Measurements from ENCODE around the gene SYCP2.
"Not testable (repeated sequence)": the region's sequence is repeated elsewhere in the genome, so short reads cannot be mapped to it uniquely, and the experiment has no call there.

SYCP2 gene

DNA sequence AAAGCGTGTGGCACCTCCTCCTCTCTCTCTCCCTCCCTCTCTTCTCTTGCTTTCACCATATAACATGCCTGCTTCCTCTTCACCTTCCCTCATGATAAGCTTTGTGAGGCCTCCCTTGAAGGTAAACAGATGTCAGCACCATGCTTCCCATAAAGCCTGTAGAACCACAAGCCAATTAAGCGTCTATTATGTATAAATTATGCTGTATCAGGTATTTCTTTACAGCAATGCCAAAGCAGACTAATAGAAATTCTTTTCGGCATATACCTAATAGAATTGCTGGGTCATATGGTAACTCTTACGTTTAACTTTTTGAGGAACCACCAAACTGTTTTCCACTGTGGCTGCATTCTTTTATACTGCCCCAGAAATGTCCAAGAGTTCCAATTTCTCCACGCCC is 75.0 kb downstream of the SYCP2 start:
- TF ChIP-seq ELF4 (IDR thresholded peaks at IDR 0.05), result no peak
- TF ChIP-seq HDGF (IDR thresholded peaks at IDR 0.05; ENCODE audit: borderline replicate concordance), result no peak
- TF ChIP-seq FOXK2 (IDR thresholded peaks at IDR 0.05), result no peak
- no peak for TF ChIP-seq FOXA1 (IDR thresholded peaks at IDR 0.05)
- no peak for TF ChIP-seq NFRKB (IDR thresholded peaks at IDR 0.05)
- no peak for TF ChIP-seq BHLHE40 (IDR thresholded peaks at IDR 0.05; ENCODE audit: borderline replicate concordance)
- no peak for TF ChIP-seq SUZ12 (IDR thresholded peaks at IDR 0.05)
- TF ChIP-seq FOXM1 (IDR thresholded peaks at IDR 0.05; ENCODE audit: borderline replicate concordance), result no peak
- TF ChIP-seq SP1 (IDR thresholded peaks at IDR 0.05), result no peak
- TF ChIP-seq CTBP1 (IDR thresholded peaks at IDR 0.05; ENCODE audit: borderline replicate concordance), result no peak
- TF ChIP-seq, protein P1, sequence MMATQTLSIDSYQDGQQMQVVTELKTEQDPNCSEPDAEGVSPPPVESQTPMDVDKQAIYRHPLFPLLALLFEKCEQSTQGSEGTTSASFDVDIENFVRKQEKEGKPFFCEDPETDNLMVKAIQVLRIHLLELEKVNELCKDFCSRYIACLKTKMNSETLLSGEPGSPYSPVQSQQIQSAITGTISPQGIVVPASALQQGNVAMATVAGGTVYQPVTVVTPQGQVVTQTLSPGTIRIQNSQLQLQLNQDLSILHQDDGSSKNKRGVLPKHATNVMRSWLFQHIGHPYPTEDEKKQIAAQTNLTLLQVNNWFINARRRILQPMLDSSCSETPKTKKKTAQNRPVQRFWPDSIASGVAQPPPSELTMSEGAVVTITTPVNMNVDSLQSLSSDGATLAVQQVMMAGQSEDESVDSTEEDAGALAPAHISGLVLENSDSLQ (IDR thresholded peaks at IDR 0.05), result no peak
- TF ChIP-seq ZNF384 (IDR thresholded peaks at IDR 0.05), result no peak
- TF ChIP-seq L3MBTL2 (conservative IDR thresholded peaks at IDR 0.05), result no peak
- TF ChIP-seq LEF1 (IDR thresholded peaks at IDR 0.05; ENCODE audit: borderline replicate concordance), result no peak
- no peak for TF ChIP-seq ARNT (IDR thresholded peaks at IDR 0.05)
- TF ChIP-seq TARDBP (IDR thresholded peaks at IDR 0.05), result no peak
- DNase-seq (ENCODE audit: extremely low spot score), result no peak
- ChIA-PET POLR2A (no interaction called here), CTCF (no interaction called here)

DNA sequence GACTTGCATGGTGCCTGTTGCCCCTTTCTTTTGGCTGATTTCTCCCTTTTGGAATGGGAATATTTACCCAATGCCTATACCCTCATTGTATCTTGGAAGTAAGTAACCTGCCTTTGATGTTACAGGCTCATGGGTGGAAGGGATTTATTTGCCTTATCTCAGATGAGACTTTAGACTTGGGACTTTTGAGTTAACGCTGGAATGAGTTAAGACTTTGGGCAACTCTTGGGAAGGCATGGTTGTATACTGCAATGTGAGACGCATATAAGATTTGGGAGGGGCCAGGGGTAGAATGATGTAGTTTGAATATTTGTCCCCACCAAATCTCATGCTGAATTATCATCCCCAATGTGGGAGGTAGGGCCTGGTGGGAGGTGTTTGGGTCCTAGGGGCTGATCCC is 75.5 kb downstream of the SYCP2 start:
- ChIA-PET POLR2A (no interaction called here), CTCF (interaction anchor here (1.3 kb wide), 1 partner anchor 10 kb away, joined by 3 read pairs; no protein-coding TSS in a partner anchor)
- DNase-seq (ENCODE audit: extremely low spot score), result no peak
- TF ChIP-seq CTBP1 (IDR thresholded peaks at IDR 0.05; ENCODE audit: borderline replicate concordance) (no peak), FOXM1 (IDR thresholded peaks at IDR 0.05; ENCODE audit: borderline replicate concordance) (no peak), ZNF384 (IDR thresholded peaks at IDR 0.05) (no peak), NFRKB (IDR thresholded peaks at IDR 0.05) (no peak), SUZ12 (IDR thresholded peaks at IDR 0.05) (no peak), HDGF (IDR thresholded peaks at IDR 0.05; ENCODE audit: borderline replicate concordance) (no peak), ELF4 (IDR thresholded peaks at IDR 0.05) (no peak), FOXA1 (IDR thresholded peaks at IDR 0.05) (no peak), L3MBTL2 (conservative IDR thresholded peaks at IDR 0.05) (no peak), TARDBP (IDR thresholded peaks at IDR 0.05) (no peak), SP1 (IDR thresholded peaks at IDR 0.05) (no peak), BHLHE40 (IDR thresholded peaks at IDR 0.05; ENCODE audit: borderline replicate concordance) (no peak), LEF1 (IDR thresholded peaks at IDR 0.05; ENCODE audit: borderline replicate concordance) (no peak), FOXK2 (IDR thresholded peaks at IDR 0.05) (no peak), ARNT (IDR thresholded peaks at IDR 0.05) (no peak)
- TF ChIP-seq, protein P1 (IDR thresholded peaks at IDR 0.05), result no peak

DNA sequence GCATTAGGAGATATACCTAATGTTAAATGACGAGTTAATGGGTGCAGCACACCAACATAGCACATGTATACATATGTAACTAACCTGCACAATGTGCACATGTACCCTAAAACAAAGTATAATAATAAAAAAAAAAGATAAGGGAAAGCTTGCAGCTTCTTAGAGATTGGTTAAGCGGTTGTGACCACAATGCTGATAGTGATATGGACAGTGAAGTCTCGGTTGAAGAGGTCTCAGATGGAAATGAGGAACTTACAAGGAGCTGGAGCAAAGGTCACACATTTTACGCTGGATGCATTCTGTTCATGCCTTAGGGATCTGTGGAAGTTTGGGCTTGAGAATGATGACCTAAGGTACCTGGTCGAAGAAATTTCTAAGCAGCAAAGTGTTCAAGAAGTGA is 76.5 kb downstream of the SYCP2 start:
- not testable (repeated sequence) for DNase-seq (ENCODE audit: extremely low spot score)
- CTCF ChIA-PET, result interaction anchor here (1.3 kb wide), 1 partner anchor 9 kb away, joined by 3 read pairs; no protein-coding TSS in a partner anchor

DNA sequence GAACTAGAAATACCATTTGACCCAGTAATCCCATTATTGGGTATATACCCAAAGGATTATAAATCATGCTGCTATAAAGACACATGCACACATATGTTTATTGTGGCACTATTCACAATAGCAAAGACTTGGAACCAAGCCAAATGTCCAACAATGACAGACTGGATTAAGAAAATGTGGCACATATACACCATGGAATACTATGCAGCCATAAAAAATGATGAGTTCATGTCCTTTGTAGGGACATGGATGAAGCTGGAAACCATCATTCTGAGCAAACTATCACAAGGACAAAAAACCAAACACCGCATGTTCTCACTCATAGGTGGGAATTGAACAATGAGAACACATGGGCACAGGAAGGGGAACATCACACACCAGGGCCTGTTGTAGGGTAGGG is 76.9 kb downstream of the SYCP2 start:
- POLR2A ChIA-PET; CTCF ChIA-PET; DNase-seq (ENCODE audit: extremely low spot score): not testable (repeated sequence)

More for the DNA sequence above, 76.5 kb downstream of the SYCP2 start:
- POLR2A ChIA-PET, result not testable (repeated sequence)

DNA sequence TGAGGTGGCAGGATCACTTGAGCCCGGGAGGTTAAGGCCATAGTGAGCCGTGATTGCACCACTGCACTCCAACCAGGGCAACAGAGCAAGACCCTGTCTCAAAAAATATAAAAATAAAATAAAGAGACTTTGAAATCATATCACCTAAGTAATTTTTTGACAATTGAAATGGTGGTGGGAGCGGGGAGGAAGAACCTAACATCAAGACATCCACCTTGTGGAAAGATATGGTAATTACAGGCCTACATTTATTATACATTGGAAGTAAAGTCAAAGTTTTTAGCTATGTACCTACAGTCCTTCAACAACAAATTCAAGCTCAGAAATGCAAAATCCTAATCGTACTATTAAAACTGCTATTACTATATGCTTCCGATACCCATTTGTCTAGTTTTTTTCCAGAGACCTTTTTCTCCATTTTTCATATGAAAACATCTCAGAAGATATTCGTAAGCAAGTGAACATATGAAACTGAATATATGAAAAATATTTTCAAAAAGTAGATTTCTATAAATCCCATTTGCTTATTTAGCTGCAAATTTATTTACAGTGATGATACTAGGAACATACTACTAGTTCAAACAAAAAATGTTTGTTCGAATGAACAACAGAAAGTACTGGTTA is 83.3 kb downstream of the SYCP2 start:
- TF ChIP-seq ZNF384 (IDR thresholded peaks at IDR 0.05) (no peak), BHLHE40 (IDR thresholded peaks at IDR 0.05; ENCODE audit: borderline replicate concordance) (no peak), FOXM1 (IDR thresholded peaks at IDR 0.05; ENCODE audit: borderline replicate concordance) (no peak), SUZ12 (IDR thresholded peaks at IDR 0.05) (no peak), TARDBP (IDR thresholded peaks at IDR 0.05) (no peak), L3MBTL2 (conservative IDR thresholded peaks at IDR 0.05) (no peak), FOXA1 (IDR thresholded peaks at IDR 0.05) (no peak), NFRKB (IDR thresholded peaks at IDR 0.05) (no peak), FOXK2 (IDR thresholded peaks at IDR 0.05) (no peak), LEF1 (IDR thresholded peaks at IDR 0.05; ENCODE audit: borderline replicate concordance) (no peak)
- ChIA-PET POLR2A (interaction anchor here (1.0 kb wide), 1 partner anchor 91 kb away, joined by 4 read pairs; no protein-coding TSS in a partner anchor), CTCF (interaction anchor here (0.6 to 1.7 kb wide), 10 partner anchors 9 to 250 kb away, joined by 3 to 18 read pairs (median 4); no protein-coding TSS in a partner anchor)
- peak; percentile 42 for DNase-seq (ENCODE audit: extremely low spot score)

DNA sequence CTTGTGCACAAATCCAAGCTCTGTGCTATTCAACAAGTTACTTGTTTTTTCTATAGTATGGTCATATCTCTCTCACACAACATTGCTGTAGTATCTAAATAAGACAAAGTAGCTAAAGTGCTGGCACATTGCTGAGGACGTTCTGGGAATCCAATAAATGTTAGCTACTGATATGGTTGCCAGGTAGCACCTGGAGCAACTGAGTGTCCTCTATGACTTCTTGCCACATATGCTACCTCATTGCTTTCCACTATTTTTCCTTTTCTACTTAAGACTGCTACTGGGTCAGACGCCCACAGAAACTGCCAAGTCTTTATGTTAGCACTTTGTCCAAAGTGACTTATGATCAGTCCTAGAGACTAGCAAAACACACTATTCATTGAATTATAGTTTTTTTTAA is 85.3 kb downstream of the SYCP2 start:
- TF ChIP-seq FOXA1 (IDR thresholded peaks at IDR 0.05), result no peak
- no peak for TF ChIP-seq ZNF384 (IDR thresholded peaks at IDR 0.05)
- no peak for TF ChIP-seq NFRKB (IDR thresholded peaks at IDR 0.05)
- no peak for TF ChIP-seq ELF4 (IDR thresholded peaks at IDR 0.05)
- TF ChIP-seq CTBP1 (IDR thresholded peaks at IDR 0.05; ENCODE audit: borderline replicate concordance), result no peak
- TF ChIP-seq SP1 (IDR thresholded peaks at IDR 0.05), result no peak
- no peak for TF ChIP-seq FOXK2 (IDR thresholded peaks at IDR 0.05)
- no peak for TF ChIP-seq L3MBTL2 (conservative IDR thresholded peaks at IDR 0.05)
- ChIA-PET POLR2A (no interaction called here), CTCF (interaction anchor here (1.1 to 2.1 kb wide), 4 partner anchors 9 to 95 kb away, joined by 3 to 7 read pairs (median 4); no protein-coding TSS in a partner anchor)
- DNase-seq (ENCODE audit: extremely low spot score), result no peak

DNA sequence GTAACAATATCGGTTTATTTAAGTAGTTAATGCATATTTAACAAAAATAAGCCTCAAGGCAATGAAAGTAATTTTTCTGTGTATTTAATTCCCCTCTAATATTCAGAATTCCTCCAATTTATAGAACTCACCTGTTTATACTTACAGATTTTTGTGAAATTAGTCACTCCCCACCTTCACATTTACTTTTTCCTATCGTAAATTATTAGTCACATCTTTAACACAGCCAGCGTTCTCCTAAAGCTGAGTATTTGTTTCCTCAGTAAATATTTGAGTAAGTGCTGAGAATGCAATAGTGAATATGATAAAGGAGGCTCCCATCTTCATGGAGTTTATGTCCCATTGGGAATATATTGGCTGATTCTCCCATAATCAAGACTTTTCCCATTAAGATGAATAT is 88.0 kb downstream of the SYCP2 start:
- TF ChIP-seq BHLHE40 (IDR thresholded peaks at IDR 0.05; ENCODE audit: borderline replicate concordance), result no peak
- no peak for TF ChIP-seq ZNF384 (IDR thresholded peaks at IDR 0.05)
- TF ChIP-seq ARNT (IDR thresholded peaks at IDR 0.05), result no peak
- TF ChIP-seq SUZ12 (IDR thresholded peaks at IDR 0.05), result no peak
- TF ChIP-seq ELF4 (IDR thresholded peaks at IDR 0.05), result no peak
- no peak for TF ChIP-seq FOXA1 (IDR thresholded peaks at IDR 0.05)
- TF ChIP-seq L3MBTL2 (conservative IDR thresholded peaks at IDR 0.05), result no peak
- TF ChIP-seq SP1 (IDR thresholded peaks at IDR 0.05), result no peak
- no peak for TF ChIP-seq CTBP1 (IDR thresholded peaks at IDR 0.05; ENCODE audit: borderline replicate concordance)
- TF ChIP-seq NFRKB (IDR thresholded peaks at IDR 0.05), result no peak
- CTCF ChIA-PET, result no interaction called here
- POLR2A ChIA-PET, result interaction anchor here (0.9 kb wide), 1 partner anchor 95 kb away, joined by 3 read pairs; the partner anchor contains the start of genes FAM217B and PPP1R3D
- no peak for DNase-seq (ENCODE audit: extremely low spot score)

Measured in HEK293T (cell line).